ENCODE results near the gene DDN. TPM values are rescaled to one million over a fixed set of nuclear protein-coding genes. Genes with fewer than 3 reads are reported as not detected.

DDN gene
- total and polyA plus RNA-seq, 9 of the 15 experiments (the other 6 are each of a cell fraction or from before 2014, with no cell fraction given): 0.03 to 3.6 (median 1.6) TPM

DNA sequence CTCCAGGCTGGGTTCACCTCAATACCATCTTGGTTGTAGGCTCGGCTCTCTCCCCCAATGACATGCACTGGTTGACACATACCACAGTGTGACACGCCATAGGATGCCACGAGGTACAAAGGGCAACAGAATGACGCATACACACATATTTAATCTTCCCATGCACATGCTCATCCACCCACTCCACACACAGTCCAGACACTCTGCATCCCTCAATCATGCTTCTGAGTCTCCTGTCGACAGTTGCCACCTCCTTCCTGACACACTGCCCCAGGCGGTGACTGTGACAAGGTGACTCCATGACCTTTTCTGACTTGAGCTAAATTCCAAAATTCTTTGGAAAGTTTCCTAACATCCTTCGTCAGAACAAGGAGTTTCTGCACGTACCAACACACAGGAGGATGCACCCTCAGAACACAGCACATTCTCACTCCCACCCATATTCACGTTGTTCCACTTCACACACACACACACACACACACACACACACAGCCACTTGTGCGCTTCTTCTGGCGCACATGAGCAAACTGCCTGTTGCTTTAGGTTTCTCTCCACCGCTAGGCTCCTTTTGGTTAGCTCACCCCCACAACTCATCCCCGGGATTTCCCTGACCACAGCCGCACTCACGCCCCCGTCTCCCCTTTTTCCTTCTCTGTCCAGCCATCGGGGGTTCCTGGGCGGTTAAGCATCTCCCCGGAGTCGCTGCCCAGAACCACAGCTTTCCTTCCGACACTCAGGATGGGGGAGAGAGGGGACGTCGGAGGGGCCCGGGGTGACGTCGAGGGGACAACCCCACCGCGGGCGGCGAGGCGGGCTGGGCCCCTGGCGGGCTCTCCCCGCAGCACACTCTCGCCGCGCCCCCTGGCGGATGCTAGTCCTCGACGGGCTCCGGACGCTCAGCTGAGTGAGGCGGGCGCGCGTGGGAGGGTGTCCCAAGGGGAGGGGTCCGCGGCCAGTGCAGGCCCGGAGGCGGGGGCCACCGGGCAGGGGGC lies 21.6 kb downstream of the DDN start (continued):
- TF ChIP-seq TEAD4 (IDR thresholded peaks at IDR 0.05; ENCODE audit: low read length) (no peak), TEAD4 (CRISPR knock-in tag; IDR thresholded peaks at IDR 0.05; ENCODE audit: borderline replicate concordance) (no peak), SP2 (IDR thresholded peaks at IDR 0.05; ENCODE audit: extremely low read depth, low read depth, low read length, poor library complexity, severe bottlenecking) (no peak), DPF2 (IDR thresholded peaks at IDR 0.05) (0 out of 2 replicates have a peak, but pooled peaks have one; percentile 18), RAD21 (CRISPR knock-in tag; conservative IDR thresholded peaks at IDR 0.05 in 1 of 2, IDR thresholded peaks at IDR 0.05 in 1 of 2) (peak; percentile 18 to 52; a peak in 3 of 4 replicates), NCOA6 (IDR thresholded peaks at IDR 0.05) (peak; percentile 89), CBX1 (IDR thresholded peaks at IDR 0.05; ENCODE audit: low read depth) (peak; percentile 29; the same call in 1 of the 2 replicates), TCF15 (CRISPR knock-in tag; IDR thresholded peaks at IDR 0.05) (no peak), TSC22D4 (tag; IDR thresholded peaks at IDR 0.05) (no peak), RBM22 (IDR thresholded peaks at IDR 0.05; ENCODE audit: low read depth, low read length, poor library complexity, severe bottlenecking) (no peak), U2AF1 (optimal IDR thresholded peaks at IDR 0.05; ENCODE audit: low read depth, low read length) (no peak), E2F6 (IDR thresholded peaks at IDR 0.05; ENCODE audit: borderline replicate concordance in 1 of 2, extremely low read depth in 1 of 2, insufficient read depth in 1 of 2, insufficient read length in 1 of 2, low read depth in 1 of 2, low read length in 1 of 2, poor library complexity in 1 of 2, severe bottlenecking in 1 of 2) (peak; percentile 82 to 95), CBFA2T3 (IDR thresholded peaks at IDR 0.05) (peak; percentile 68), POLR3G (IDR thresholded peaks at IDR 0.05; ENCODE audit: extremely low read depth, insufficient read length, insufficient replicate concordance) (no peak), MCM5 (IDR thresholded peaks at IDR 0.05; ENCODE audit: low read depth) (no peak), ZMIZ1 (IDR thresholded peaks at IDR 0.05; ENCODE audit: low read depth in 2 of 2, low read length in 2 of 2) (no peak), ATF1 (CRISPR knock-in tag; IDR thresholded peaks at IDR 0.05) (no peak), ATF1 (tag; IDR thresholded peaks at IDR 0.05) (peak; percentile 30), ZNF77 (CRISPR knock-in tag; IDR thresholded peaks at IDR 0.05) (no peak), ZNF134 (CRISPR knock-in tag; conservative IDR thresholded peaks at IDR 0.05) (no peak), STAT5B (CRISPR knock-in tag; IDR thresholded peaks at IDR 0.05) (no peak), SMARCA4 (IDR thresholded peaks at IDR 0.05) (no peak)

Data from K562 (cell line).